Thyroid gland (tissue), 4 donors: ENCODE data around the gene POFUT1.
A peak's percentile ranks its signal among the peaks of the same experiment; 100 is the strongest.

Experiments used
- CTCF ChIP-seq, 6 experiments: fragments of 200-600 bp in 3 of 6; fragments of 450-650 bp in 3 of 6; sonication (generic) in 3 of 6; IDR thresholded peaks; one replicate each; pipeline ENCODE4 v1.5.1; 2016 to 2019; ENCODE audit warnings: antibody characterized with exemption in 6 of 6, mild to moderate bottlenecking in 2 of 6, inconsistent platforms in 1 of 6, moderate library complexity in 1 of 6
- POLR2A ChIP-seq, 2 donors: fragments of 450-650 bp; IDR thresholded peaks; one replicate each; pipeline ENCODE4 v1.6.1; 2017; ENCODE audit warnings: antibody characterized with exemption in 2 of 2, mild to moderate bottlenecking in 2 of 2, moderate library complexity in 1 of 2

- TF ChIP-seq CTCF (IDR thresholded peaks at IDR 0.05) (no peak), POLR2A (IDR thresholded peaks at IDR 0.05) (peak in 1 of 2 donors; percentile 20)
Measured at GRCh38 chr20:32189691-32190615, 17.7 kb upstream of the POFUT1 start.
